Sigmoid colon (tissue), 4 donors: ENCODE measurements around the gene HDAC11.

ENCODE experiments used
- CTCF ChIP-seq, 4 experiments: fragments of 450-650 bp in 3 of 4; fragments of 200-600 bp in 1 of 4; IDR thresholded peaks; one replicate each; pipeline ENCODE4 v1.5.1; 2016 to 2019; ENCODE audit warnings: antibody characterized with exemption in 4 of 4, mild to moderate bottlenecking in 3 of 4, moderate library complexity in 2 of 4
- EP300 ChIP-seq, 4 donors: sonication (generic); formaldehyde crosslinking; IDR thresholded peaks; one replicate each; pipeline ENCODE4 v1.6.1; 2017; ENCODE audit warnings: antibody characterized with exemption in 4 of 4
- POLR2A ChIP-seq, 2 donors: fragments of 450-650 bp; IDR thresholded peaks; one replicate each; pipeline ENCODE4 v1.6.1; 2016; ENCODE audit warnings: antibody characterized with exemption in 2 of 2, mild to moderate bottlenecking in 2 of 2, moderate library complexity in 2 of 2
- POLR2AphosphoS5 ChIP-seq, 4 donors: sonication (generic); formaldehyde crosslinking; IDR thresholded peaks; one replicate each; pipeline ENCODE4 v1.6.1; 2017; ENCODE audit warnings: antibody characterized with exemption in 4 of 4

DNA sequence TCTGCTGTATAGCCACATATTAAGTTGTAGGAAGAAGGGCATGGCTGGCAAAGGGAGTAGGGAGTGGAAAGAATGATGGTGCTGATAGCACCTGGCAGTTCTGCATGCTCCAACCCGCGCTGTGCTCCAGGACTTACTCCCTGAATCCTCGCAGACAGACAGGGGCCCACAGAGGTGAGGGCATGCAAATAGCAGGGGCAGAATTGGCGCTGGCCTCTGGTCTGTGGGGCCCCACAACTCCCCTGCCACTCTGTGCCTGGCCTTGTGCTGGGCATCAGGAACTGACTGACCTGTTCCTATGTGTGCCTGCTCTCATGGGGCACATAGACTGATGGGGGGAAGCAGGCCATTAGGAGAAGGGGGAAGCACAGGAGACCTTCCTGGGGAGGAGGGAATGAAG lies 20.9 kb downstream of the HDAC11 start:
- TF ChIP-seq CTCF (IDR thresholded peaks at IDR 0.05) (no peak), POLR2A (IDR thresholded peaks at IDR 0.05) (no peak), POLR2AphosphoS5 (IDR thresholded peaks at IDR 0.05) (no peak), EP300 (IDR thresholded peaks at IDR 0.05) (no peak)
